ENCODE measurements around the gene ANKRD60.

DNA sequence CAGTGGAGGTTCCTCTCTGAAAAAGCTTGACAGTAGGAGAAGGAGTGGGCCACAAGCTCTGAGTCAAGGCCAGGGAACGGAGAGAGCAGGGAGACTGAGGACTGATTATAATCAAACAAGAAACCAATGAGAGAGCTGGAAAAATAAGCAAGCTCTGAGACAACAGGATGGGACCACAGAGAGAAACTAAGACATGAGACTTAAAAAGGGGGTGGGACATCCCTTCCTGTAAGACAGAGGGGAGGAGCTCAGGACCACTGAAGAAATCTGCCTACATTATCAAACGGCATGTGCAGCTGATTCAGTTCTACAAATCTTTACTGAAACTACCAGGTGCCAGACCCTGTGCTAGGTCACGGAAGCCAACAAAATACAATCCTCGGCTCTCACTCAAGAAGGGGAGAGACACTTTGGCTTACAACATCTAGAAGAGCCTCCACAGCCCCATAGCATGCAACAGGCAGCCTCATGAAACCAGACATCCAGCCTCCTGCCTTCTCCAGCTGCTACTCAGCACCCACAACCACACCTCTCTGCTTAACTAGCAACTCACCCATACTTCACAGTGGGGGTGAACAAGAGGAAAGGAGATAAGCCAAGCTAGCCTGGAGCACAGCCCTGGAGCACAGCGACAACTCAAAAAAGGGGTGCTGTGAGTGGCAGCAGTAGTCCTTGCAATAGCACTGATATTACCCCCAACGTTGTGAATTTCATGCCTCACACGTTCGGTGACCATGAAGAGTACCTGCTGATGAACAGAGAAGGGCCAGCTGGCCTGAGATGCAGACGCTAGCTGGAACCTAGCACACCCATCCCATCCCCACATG lies 39.1 kb upstream of the ANKRD60 start:
- TF ChIP-seq, protein P1, sequence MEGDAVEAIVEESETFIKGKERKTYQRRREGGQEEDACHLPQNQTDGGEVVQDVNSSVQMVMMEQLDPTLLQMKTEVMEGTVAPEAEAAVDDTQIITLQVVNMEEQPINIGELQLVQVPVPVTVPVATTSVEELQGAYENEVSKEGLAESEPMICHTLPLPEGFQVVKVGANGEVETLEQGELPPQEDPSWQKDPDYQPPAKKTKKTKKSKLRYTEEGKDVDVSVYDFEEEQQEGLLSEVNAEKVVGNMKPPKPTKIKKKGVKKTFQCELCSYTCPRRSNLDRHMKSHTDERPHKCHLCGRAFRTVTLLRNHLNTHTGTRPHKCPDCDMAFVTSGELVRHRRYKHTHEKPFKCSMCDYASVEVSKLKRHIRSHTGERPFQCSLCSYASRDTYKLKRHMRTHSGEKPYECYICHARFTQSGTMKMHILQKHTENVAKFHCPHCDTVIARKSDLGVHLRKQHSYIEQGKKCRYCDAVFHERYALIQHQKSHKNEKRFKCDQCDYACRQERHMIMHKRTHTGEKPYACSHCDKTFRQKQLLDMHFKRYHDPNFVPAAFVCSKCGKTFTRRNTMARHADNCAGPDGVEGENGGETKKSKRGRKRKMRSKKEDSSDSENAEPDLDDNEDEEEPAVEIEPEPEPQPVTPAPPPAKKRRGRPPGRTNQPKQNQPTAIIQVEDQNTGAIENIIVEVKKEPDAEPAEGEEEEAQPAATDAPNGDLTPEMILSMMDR (IDR thresholded peaks at IDR 0.05) = no peak
- no peak for TF ChIP-seq EZH2 (IDR thresholded peaks at IDR 0.05; ENCODE audit: borderline replicate concordance, insufficient read depth, low read depth, low read length, poor library complexity, severe bottlenecking)

Measured in B cell (primary cell).